GM19468 (cell line): ENCODE measurements around the gene PPP5C.
"Not testable (repeated sequence)": the region's sequence is repeated elsewhere in the genome, so short reads cannot be mapped to it uniquely, and the experiment has no call there.

Experiments used
- ATAC-seq: cut with Tn5 transposase; IDR thresholded peaks from one replicate; pipeline ENCODE4 v1.9.1; 2021; ENCODE audit warnings: mild to moderate bottlenecking, moderate library complexity, moderate number of reproducible peaks; ENCODE audit not compliant: unreplicated experiment; ENCODE audit errors: extremely low read depth

Gene PPP5C, protein sequence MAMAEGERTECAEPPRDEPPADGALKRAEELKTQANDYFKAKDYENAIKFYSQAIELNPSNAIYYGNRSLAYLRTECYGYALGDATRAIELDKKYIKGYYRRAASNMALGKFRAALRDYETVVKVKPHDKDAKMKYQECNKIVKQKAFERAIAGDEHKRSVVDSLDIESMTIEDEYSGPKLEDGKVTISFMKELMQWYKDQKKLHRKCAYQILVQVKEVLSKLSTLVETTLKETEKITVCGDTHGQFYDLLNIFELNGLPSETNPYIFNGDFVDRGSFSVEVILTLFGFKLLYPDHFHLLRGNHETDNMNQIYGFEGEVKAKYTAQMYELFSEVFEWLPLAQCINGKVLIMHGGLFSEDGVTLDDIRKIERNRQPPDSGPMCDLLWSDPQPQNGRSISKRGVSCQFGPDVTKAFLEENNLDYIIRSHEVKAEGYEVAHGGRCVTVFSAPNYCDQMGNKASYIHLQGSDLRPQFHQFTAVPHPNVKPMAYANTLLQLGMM

GRCh38 chr19:46346821-46347571, at the start of gene PPP5C:
TSS of gene PPP5C (plus strand) at chr19:46347087. CDS start at chr19:46347097, 10 bp downstream.
- peak; percentile 22 for ATAC-seq

- no peak for ATAC-seq
Observed at GRCh38 chr19:46297700-46298478, 49.0 kb upstream of the PPP5C start.

- no peak for ATAC-seq
Observed at GRCh38 chr19:46298479-46299003, 48.3 kb upstream of the PPP5C start.

GRCh38 chr19:46299004-46299509, 47.8 kb upstream of the PPP5C start:
- no peak for ATAC-seq

DNA sequence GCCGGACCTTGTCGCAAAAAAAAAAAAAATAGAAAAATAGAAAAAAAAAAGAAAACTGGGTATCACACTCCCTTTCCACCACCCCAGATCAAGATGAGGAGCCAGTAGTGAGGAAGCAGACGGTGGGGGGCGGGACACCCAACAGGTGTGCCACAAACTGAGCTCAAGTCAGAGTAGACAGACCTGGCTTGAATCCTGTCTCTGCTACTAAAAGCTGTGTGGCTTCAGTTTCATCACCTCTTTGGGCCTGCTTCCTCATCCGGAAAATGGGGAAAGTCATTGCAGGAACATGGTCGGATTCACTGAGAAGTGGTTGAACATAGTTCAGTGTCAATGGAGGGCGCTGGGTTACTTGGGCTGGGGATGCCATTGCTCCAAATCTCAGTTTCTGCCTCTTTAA, 47.2 kb upstream of the PPP5C start:
- ATAC-seq, result no peak

DNA sequence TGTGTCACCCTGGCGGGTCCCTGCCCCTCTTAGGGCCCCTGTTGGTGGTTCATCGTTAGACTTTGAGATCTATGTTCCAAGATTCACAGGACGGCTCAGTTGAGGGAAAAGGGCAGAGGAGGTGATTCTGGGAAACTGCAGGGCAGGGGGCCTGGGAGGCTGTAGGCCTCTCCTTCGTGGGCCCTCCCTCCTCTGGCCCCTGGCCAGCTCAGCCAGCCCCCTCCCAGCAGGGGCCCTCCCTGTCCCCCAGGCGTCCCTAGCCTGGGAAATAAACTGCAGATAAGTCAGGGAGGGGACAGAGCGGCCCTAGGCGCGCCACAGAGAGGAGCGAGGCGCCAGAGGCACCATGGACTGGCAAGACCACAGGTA, 43.6 kb upstream of the PPP5C start:
- ATAC-seq, result no peak

DNA sequence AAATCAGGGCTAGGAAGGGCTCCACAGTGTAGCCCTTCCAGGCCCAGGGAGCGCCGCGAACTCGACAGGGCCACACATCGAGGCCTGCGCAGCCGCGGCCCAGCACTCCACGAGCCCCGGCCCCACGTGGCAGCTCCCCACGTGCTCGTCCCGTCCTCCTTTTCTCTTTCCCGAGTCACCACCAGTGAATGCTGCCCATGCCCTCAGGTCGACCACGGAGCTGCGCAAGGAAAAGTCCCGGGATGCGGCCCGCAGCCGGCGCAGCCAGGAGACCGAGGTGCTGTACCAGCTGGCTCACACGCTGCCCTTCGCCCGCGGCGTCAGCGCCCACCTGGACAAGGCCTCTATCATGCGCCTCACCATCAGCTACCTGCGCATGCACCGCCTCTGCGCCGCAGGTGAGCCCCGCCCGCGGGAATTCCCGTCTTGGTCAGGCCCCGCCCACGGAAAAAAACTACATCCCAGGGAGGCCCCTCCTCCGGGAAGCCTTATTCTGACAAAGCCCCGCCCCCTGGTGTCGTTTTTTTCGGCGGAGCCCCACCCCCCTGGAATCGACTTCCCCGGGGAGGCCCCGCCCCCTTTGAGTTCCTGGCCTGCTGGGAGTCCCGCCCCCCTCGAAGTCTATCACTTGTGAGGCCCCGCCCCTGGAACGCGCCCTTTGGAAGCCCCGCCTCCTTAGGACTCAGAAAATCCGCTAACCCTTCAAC, 43.0 kb upstream of the PPP5C start:
- ATAC-seq, result no peak

- no peak for ATAC-seq
Observed at GRCh38 chr19:46306501-46306900, 40.4 kb upstream of the PPP5C start.

DNA sequence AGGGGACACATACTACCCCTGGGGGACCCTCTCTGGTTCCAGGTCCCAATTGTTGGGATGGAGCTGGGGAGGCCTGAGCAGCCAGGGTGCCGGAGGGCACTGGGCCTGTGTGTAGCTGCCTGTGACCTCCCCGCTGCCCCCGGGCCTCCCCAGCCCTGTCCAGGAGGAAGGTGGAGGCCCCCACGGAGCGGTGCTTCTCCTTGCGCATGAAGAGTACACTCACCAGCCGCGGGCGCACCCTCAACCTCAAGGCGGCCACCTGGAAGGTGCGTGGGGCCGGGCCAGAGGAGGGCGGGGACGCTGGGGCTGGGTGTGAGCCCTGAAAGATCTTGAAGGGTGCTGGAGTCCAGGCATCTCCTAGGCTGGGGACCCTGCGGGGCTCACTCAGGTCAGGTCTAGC, 38.4 kb upstream of the PPP5C start:
- no peak for ATAC-seq

- no peak for ATAC-seq
Observed at GRCh38 chr19:46309056-46309455, 37.8 kb upstream of the PPP5C start.

DNA sequence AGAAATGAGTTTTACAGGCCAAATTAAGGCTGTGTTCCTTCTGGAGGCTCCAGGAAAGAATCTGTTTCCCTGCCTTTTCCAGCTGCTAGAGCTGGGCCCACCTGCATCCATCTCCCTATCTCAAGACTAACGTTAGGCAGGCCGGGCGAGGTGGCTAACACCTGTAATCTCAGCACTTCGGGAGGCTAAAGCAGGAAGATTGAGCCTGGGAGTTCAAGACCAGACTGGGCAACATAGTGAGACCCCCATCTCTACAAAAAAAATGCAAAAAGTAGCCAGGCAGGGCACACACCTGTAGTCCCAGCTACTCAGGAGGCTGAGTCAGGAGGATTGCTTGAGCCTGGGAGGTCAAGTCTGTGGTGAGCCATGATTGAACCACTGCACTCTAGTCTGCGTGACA, 35.4 kb upstream of the PPP5C start:
- ATAC-seq, result no peak

GRCh38 chr19:46313540-46314469, 33.1 kb upstream of the PPP5C start:
- not testable (repeated sequence) for ATAC-seq

DNA sequence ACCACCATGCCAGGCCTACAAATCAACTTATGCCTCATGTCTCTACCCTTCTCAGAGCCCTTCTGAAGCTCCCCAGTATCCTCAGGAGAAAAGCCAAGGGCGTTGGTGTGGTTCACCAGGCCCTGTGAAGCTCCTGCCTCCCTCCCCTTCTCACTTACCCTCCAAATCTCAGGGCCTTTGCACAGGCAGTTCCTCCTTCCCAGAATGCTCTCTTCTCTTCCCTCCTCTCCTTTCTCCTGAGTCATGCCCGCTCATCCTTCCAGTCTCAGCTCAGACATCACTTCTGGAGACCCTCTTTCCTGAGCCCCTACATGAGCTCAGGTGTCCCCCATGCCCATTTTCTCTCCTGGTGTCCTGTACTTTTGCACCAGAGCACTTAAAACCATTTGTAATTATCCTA, 29.5 kb upstream of the PPP5C start:
- no peak for ATAC-seq

DNA sequence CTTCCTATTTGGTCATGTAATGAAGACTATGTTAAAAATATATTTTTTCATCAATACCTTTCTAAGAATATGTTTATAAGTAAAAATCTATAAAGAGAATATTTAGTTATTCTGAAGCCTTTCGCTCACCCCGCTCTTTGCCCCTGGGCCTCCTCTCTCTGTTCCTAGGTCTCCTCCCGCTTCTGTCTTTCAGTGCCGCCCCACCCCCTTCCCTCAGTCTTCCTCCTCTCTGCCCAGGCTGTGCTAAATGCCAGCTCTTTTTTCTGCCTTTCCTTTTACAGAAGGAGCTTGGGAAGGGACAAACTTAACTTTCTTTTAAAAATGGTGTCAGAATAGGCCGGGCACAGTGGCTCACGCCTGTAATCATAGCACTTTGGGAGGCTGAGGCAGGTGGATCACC, 27.3 kb upstream of the PPP5C start:
- no peak for ATAC-seq

GRCh38 chr19:46320559-46320958, 26.3 kb upstream of the PPP5C start:
- ATAC-seq, result no peak

- no peak for ATAC-seq
Observed at GRCh38 chr19:46321653-46322052, 25.2 kb upstream of the PPP5C start.

GRCh38 chr19:46323227-46323626, 23.7 kb upstream of the PPP5C start:
- not testable (repeated sequence) for ATAC-seq

GRCh38 chr19:46324277-46324676, 22.6 kb upstream of the PPP5C start:
- ATAC-seq, result no peak

GRCh38 chr19:46326608-46327007, 20.3 kb upstream of the PPP5C start:
- no peak for ATAC-seq
